ENCODE data around the gene CWC22. TPM values are rescaled to one million over a fixed set of nuclear protein-coding genes. Genes with fewer than 3 reads are reported as not detected.
"Not testable (repeated sequence)": the region's sequence is repeated elsewhere in the genome, so short reads cannot be mapped to it uniquely, and the experiment has no call there.

Gene CWC22
- polyA plus RNA-seq, 1 donor: 27.3 TPM

GRCh38 chr2:179987916-179988315, 19.2 kb downstream of the CWC22 start:
- Histone ChIP-seq H3K27me3 (ENCODE audit: control insufficient read depth, insufficient read depth, low read length) (no peaks in the 10 kb centered on the region), H3K4me1 (ENCODE audit: control insufficient read depth, insufficient read depth, low read length) (no peaks in the 10 kb centered on the region), H3K4me3 (ENCODE audit: low read length) (no peak overlapping the region), H3K36me3 (ENCODE audit: control insufficient read depth, insufficient read depth, low read length) (peaks cover 51% of the 10 kb centered on the region), H3K27ac (ENCODE audit: low read length) (no peak overlapping the region), H3K9me3 (ENCODE audit: control insufficient read depth, low read depth, low read length) (no peaks in the 10 kb centered on the region)
- no peak for DNase-seq
- WGBS (ENCODE audit: insufficient coverage, low lambda C conversion rate): no CpG with 5 or more reads among the region's 1 CpG

- H3K36me3 ChIP-seq (ENCODE audit: control insufficient read depth, insufficient read depth, low read length): peaks cover 49% of the 10 kb centered on the region
- H3K27ac ChIP-seq (ENCODE audit: low read length): no peak overlapping the region
- 92% methylated on average over 2 of the region's 5 CpGs for WGBS (ENCODE audit: insufficient coverage, low lambda C conversion rate)
These were observed 21.8 kb downstream of the CWC22 start for GRCh38 chr2:179985163-179985820.

GRCh38 chr2:179983250-179983932, 23.7 kb downstream of the CWC22 start:
- Histone ChIP-seq H3K36me3 (ENCODE audit: control insufficient read depth, insufficient read depth, low read length) (peaks cover 59% of the 10 kb centered on the region), H3K27me3 (ENCODE audit: control insufficient read depth, insufficient read depth, low read length) (no peaks in the 10 kb centered on the region), H3K4me3 (ENCODE audit: low read length) (no peak overlapping the region), H3K4me1 (ENCODE audit: control insufficient read depth, insufficient read depth, low read length) (no peaks in the 10 kb centered on the region), H3K27ac (ENCODE audit: low read length) (no peak overlapping the region), H3K9me3 (ENCODE audit: control insufficient read depth, low read depth, low read length) (no peaks in the 10 kb centered on the region)
- no CpG with 5 or more reads among the region's 1 CpG for WGBS (ENCODE audit: insufficient coverage, low lambda C conversion rate)
- DNase-seq: no peak

More at GRCh38 chr2:179985163-179985820, 21.8 kb downstream of the CWC22 start:
- no peaks in the 10 kb centered on the region for H3K9me3 ChIP-seq (ENCODE audit: control insufficient read depth, low read depth, low read length)
- DNase-seq: no peak
- no peak overlapping the region for H3K4me3 ChIP-seq (ENCODE audit: low read length)
- H3K27me3 ChIP-seq (ENCODE audit: control insufficient read depth, insufficient read depth, low read length): no peaks in the 10 kb centered on the region
- no peaks in the 10 kb centered on the region for H3K4me1 ChIP-seq (ENCODE audit: control insufficient read depth, insufficient read depth, low read length)

GRCh38 chr2:179981085-179981484, 26.0 kb downstream of the CWC22 start:
- no peaks in the 10 kb centered on the region for H3K27me3 ChIP-seq (ENCODE audit: control insufficient read depth, insufficient read depth, low read length)
- no peak overlapping the region for H3K4me3 ChIP-seq (ENCODE audit: low read length)
- no peaks in the 10 kb centered on the region for H3K9me3 ChIP-seq (ENCODE audit: control insufficient read depth, low read depth, low read length)
- WGBS (ENCODE audit: insufficient coverage, low lambda C conversion rate): 100% methylated on average over 1 of the region's 1 CpG
- DNase-seq: no peak
- H3K4me1 ChIP-seq (ENCODE audit: control insufficient read depth, insufficient read depth, low read length): no peaks in the 10 kb centered on the region
- H3K27ac ChIP-seq (ENCODE audit: low read length): no peak overlapping the region
- H3K36me3 ChIP-seq (ENCODE audit: control insufficient read depth, insufficient read depth, low read length): peaks cover 58% of the 10 kb centered on the region

- no peak overlapping the region for H3K4me3 ChIP-seq (ENCODE audit: low read length)
- no peak overlapping the region for H3K27ac ChIP-seq (ENCODE audit: low read length)
- H3K9me3 ChIP-seq (ENCODE audit: control insufficient read depth, low read depth, low read length): no peaks in the 10 kb centered on the region
- no peaks in the 10 kb centered on the region for H3K4me1 ChIP-seq (ENCODE audit: control insufficient read depth, insufficient read depth, low read length)
- 90% methylated on average over 2 of the region's 5 CpGs for WGBS (ENCODE audit: insufficient coverage, low lambda C conversion rate)
- H3K36me3 ChIP-seq (ENCODE audit: control insufficient read depth, insufficient read depth, low read length): peaks cover 41% of the 10 kb centered on the region
- H3K27me3 ChIP-seq (ENCODE audit: control insufficient read depth, insufficient read depth, low read length): no peaks in the 10 kb centered on the region
- DNase-seq: no peak
These were observed 32.3 kb downstream of the CWC22 start for GRCh38 chr2:179974761-179975160.

GRCh38 chr2:179966778-179967394, 40.2 kb downstream of the CWC22 start:
- Histone ChIP-seq H3K9me3 (ENCODE audit: control insufficient read depth, low read depth, low read length) (no peaks in the 10 kb centered on the region), H3K4me3 (ENCODE audit: low read length) (no peak overlapping the region), H3K36me3 (ENCODE audit: control insufficient read depth, insufficient read depth, low read length) (peaks cover 40% of the 10 kb centered on the region), H3K27me3 (ENCODE audit: control insufficient read depth, insufficient read depth, low read length) (no peaks in the 10 kb centered on the region), H3K4me1 (ENCODE audit: control insufficient read depth, insufficient read depth, low read length) (no peaks in the 10 kb centered on the region), H3K27ac (ENCODE audit: low read length) (no peak overlapping the region)
- 100% methylated on average over 1 of the region's 3 CpGs for WGBS (ENCODE audit: insufficient coverage, low lambda C conversion rate)
- DNase-seq: no peak

- Histone ChIP-seq H3K27me3 (ENCODE audit: control insufficient read depth, insufficient read depth, low read length) (no peaks in the 10 kb centered on the region), H3K9me3 (ENCODE audit: control insufficient read depth, low read depth, low read length) (no peaks in the 10 kb centered on the region), H3K27ac (ENCODE audit: low read length) (no peak overlapping the region), H3K4me3 (ENCODE audit: low read length) (no peak overlapping the region), H3K36me3 (ENCODE audit: control insufficient read depth, insufficient read depth, low read length) (peaks cover 35% of the 10 kb centered on the region), H3K4me1 (ENCODE audit: control insufficient read depth, insufficient read depth, low read length) (no peaks in the 10 kb centered on the region)
- DNase-seq: no peak
- 94% methylated on average over 5 of the region's 7 CpGs for WGBS (ENCODE audit: insufficient coverage, low lambda C conversion rate)
These were observed 41.5 kb downstream of the CWC22 start for GRCh38 chr2:179965291-179966258.

- peaks cover 30% of the 10 kb centered on the region for H3K36me3 ChIP-seq (ENCODE audit: control insufficient read depth, insufficient read depth, low read length)
- whole genome bisulfite sequencing (ENCODE audit: insufficient coverage, low lambda C conversion rate): no CpG with 5 or more reads among the region's 4 CpGs
These were observed 43.5 kb downstream of the CWC22 start for GRCh38 chr2:179963626-179964025.

GRCh38 chr2:179958251-179958650, 48.8 kb downstream of the CWC22 start:
- H3K27me3 ChIP-seq (ENCODE audit: control insufficient read depth, insufficient read depth, low read length); DNase-seq; H3K4me1 ChIP-seq (ENCODE audit: control insufficient read depth, insufficient read depth, low read length); H3K4me3 ChIP-seq (ENCODE audit: low read length); H3K27ac ChIP-seq (ENCODE audit: low read length); H3K9me3 ChIP-seq (ENCODE audit: control insufficient read depth, low read depth, low read length): not testable (repeated sequence)
- H3K36me3 ChIP-seq (ENCODE audit: control insufficient read depth, insufficient read depth, low read length): peaks cover 20% of the 10 kb centered on the region
- WGBS (ENCODE audit: insufficient coverage, low lambda C conversion rate): no CpG with 5 or more reads among the region's 4 CpGs

More at GRCh38 chr2:179963626-179964025, 43.5 kb downstream of the CWC22 start:
- no peaks in the 10 kb centered on the region for H3K4me1 ChIP-seq (ENCODE audit: control insufficient read depth, insufficient read depth, low read length)
- H3K27ac ChIP-seq (ENCODE audit: low read length): no peak overlapping the region
- no peak for DNase-seq
- no peaks in the 10 kb centered on the region for H3K9me3 ChIP-seq (ENCODE audit: control insufficient read depth, low read depth, low read length)
- H3K27me3 ChIP-seq (ENCODE audit: control insufficient read depth, insufficient read depth, low read length): no peaks in the 10 kb centered on the region
- no peak overlapping the region for H3K4me3 ChIP-seq (ENCODE audit: low read length)

- H3K4me3 ChIP-seq (ENCODE audit: low read length): no peak overlapping the region
- H3K9me3 ChIP-seq (ENCODE audit: control insufficient read depth, low read depth, low read length): no peaks in the 10 kb centered on the region
- H3K27ac ChIP-seq (ENCODE audit: low read length): no peak overlapping the region
- H3K36me3 ChIP-seq (ENCODE audit: control insufficient read depth, insufficient read depth, low read length): peaks cover 31% of the 10 kb centered on the region
- no peaks in the 10 kb centered on the region for H3K27me3 ChIP-seq (ENCODE audit: control insufficient read depth, insufficient read depth, low read length)
- 94% methylated on average over 2 of the region's 4 CpGs for whole genome bisulfite sequencing (ENCODE audit: insufficient coverage, low lambda C conversion rate)
- no peaks in the 10 kb centered on the region for H3K4me1 ChIP-seq (ENCODE audit: control insufficient read depth, insufficient read depth, low read length)
- no peak for DNase-seq
These were observed 53.1 kb downstream of the CWC22 start for GRCh38 chr2:179954026-179954425.
